GM19468 (cell line): ENCODE data around the gene TP53TG3F.
"Not testable (repeated sequence)": the region's sequence is repeated elsewhere in the genome, so short reads cannot be mapped to it uniquely, and the experiment has no call there.

Experiments used
- ATAC-seq: cut with Tn5 transposase; IDR thresholded peaks from one replicate; pipeline ENCODE4 v1.9.1; 2021; ENCODE audit warnings: mild to moderate bottlenecking, moderate library complexity, moderate number of reproducible peaks; ENCODE audit not compliant: unreplicated experiment; ENCODE audit errors: extremely low read depth

TP53TG3F gene

GRCh38 chr16:33459312-33459711 lies at the start of gene TP53TG3F:
Gene TP53TG3F (plus strand): TSS chr16:33459612. CDS start chr16:33459680, 68 bp downstream.
- not testable (repeated sequence) for ATAC-seq

- not testable (repeated sequence) for ATAC-seq
Measured at GRCh38 chr16:33491611-33492010, 32.2 kb downstream of the TP53TG3F start.

DNA sequence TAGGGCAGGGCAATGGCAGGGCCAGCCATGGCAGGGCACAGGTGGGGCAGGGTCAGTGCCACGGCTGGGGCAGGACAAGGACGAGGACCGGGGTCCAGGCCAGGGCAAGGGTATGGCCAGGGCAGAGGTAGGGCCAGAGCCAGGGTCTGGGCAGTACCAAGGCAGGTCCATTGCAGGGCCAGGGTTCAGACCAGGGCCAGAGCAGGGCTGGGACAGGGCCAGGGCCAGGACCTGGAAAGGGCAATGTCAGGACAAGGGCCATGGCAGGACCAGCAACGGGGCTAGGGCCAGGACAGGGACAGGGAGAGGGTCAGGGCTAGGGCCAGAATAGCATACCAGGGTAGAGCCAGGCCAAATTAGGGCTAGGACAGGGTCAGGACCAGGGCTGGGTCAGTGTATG lies 47.8 kb downstream of the TP53TG3F start:
- ATAC-seq = not testable (repeated sequence)

- not testable (repeated sequence) for ATAC-seq
Measured at GRCh38 chr16:33509070-33509469, 49.7 kb downstream of the TP53TG3F start.

DNA sequence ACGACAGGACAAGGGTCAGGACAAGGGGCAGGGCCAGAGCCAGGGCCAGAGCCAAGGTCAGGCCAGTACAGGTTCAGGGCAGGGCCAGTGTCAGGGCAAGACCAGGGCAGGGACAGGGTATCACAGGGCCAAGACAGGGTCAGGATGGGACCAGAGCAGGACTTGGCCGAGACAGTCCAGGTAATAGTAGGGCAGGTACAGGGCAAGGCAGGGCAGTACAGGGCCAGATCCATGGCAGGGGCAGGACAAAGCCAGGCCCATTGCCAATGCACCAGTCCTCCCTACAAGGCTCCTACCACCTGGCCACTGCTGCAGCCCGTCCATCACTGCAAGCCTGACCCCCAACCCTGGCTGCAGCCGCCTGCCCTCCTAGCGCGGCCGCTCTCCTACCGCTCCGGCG lies 50.5 kb downstream of the TP53TG3F start:
- ATAC-seq = not testable (repeated sequence)
